Testis (tissue), 3 donors: ENCODE results near the gene C2orf68. TPM values are rescaled to one million over a fixed set of nuclear protein-coding genes. Genes with fewer than 3 reads are reported as not detected.

Source experiments
- DNase-seq: peaks from one replicate; pipeline ENCODE4 v3.0.0-alpha.2; 2019
- H3K27ac ChIP-seq, 2 donors: fragments of 200-600 bp; sonication (generic); one replicate each; pipeline ENCODE4 v1.5.1; 2019
- H3K27me3 ChIP-seq: fragments of 200-600 bp; sonication (generic); one replicate; pipeline ENCODE4 v1.5.1; 2019
- H3K36me3 ChIP-seq: fragments of 200-600 bp; sonication (generic); one replicate; pipeline ENCODE4 v1.5.1; 2017; ENCODE audit warnings: low read depth; ENCODE audit errors: missing control alignments
- H3K4me1 ChIP-seq: fragments of 200-600 bp; sonication (generic); one replicate; pipeline ENCODE4 v1.5.1; 2019
- H3K4me3 ChIP-seq, 2 donors: fragments of 200-600 bp; sonication (generic); one replicate each; pipeline ENCODE4 v1.5.1; 2017 to 2019
- H3K9me3 ChIP-seq: fragments of 200-600 bp; sonication (generic); one replicate; pipeline ENCODE4 v1.5.1; 2017
- POLR2A ChIP-seq: fragments of 450-650 bp; IDR thresholded peaks from one replicate; pipeline ENCODE4 v1.6.1; 2017; ENCODE audit warnings: antibody characterized with exemption, mild to moderate bottlenecking, moderate library complexity
- WGBS, 2 donors: methylation state at CpG; one replicate each; pipeline ENCODE4 v1.1.5; 2018; 5-methylcytosine and 5-hydroxymethylcytosine counted together
- intact Hi-C: fragments of 100-400 bp; cut with DNase I; formaldehyde crosslinking; loops from one replicate; pipeline ENCODE4 v1.15.1; 2023; ENCODE audit warnings: low total_unique reads
- polyA plus RNA-seq: library from polyadenylated mRNA; stranded (reverse); fragments of 350-450 nt; fragmentation: Illumina TruSeq; extraction: RNeasy Lipid Tissue Mini Kit (QIAGEN cat#74804); gene quantifications from one replicate; pipeline ENCODE4 v1.2.3, GENCODE V29; 2014; ENCODE audit warnings: low read depth, low replicate concordance; ENCODE audit not compliant: insufficient read depth
- total RNA-seq, 2 donors: library from RNA; depleted of rRNA; stranded (reverse); fragments of >200 nt; gene quantifications; one replicate each; pipeline ENCODE4 v1.2.3, GENCODE V29; 2016
- TF ChIP-seq, protein P1 (sequence below), 3 experiments: fragments of 450-650 bp in 2 of 3; fragments of 200-600 bp in 1 of 3; sonication (generic) in 1 of 3; IDR thresholded peaks; one replicate each; pipeline ENCODE4 v1.5.1; 2016 to 2019; ENCODE audit warnings: antibody characterized with exemption in 3 of 3, mild to moderate bottlenecking in 2 of 3, moderate library complexity in 1 of 3

The C2orf68 gene
- total and polyA plus RNA-seq, 3 donors from 2014 or later, result 22.9 to 55.7 (median 37.6) TPM

DNA sequence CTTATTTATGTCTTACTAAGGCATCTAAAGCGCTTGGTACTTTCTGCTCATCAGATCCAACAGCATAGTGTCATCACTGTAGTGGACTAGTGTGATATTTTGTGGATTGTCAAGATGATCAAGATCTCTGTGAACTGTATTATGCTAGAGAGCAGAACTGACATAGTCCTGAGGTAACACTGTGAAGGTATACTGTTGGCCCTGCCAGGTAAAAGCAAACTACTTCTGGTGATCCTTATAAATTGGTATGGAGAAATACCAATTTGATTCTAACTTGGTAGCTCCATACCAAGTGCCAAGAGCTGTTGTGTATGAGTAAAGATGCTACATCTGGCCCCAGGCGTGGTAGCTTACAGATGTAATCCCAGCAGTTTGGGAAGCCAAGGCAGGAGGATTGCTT, 40.2 kb upstream of the C2orf68 start:
- H3K9me3 ChIP-seq, result no peaks in the 10 kb centered on the region
- TF ChIP-seq, protein P1, sequence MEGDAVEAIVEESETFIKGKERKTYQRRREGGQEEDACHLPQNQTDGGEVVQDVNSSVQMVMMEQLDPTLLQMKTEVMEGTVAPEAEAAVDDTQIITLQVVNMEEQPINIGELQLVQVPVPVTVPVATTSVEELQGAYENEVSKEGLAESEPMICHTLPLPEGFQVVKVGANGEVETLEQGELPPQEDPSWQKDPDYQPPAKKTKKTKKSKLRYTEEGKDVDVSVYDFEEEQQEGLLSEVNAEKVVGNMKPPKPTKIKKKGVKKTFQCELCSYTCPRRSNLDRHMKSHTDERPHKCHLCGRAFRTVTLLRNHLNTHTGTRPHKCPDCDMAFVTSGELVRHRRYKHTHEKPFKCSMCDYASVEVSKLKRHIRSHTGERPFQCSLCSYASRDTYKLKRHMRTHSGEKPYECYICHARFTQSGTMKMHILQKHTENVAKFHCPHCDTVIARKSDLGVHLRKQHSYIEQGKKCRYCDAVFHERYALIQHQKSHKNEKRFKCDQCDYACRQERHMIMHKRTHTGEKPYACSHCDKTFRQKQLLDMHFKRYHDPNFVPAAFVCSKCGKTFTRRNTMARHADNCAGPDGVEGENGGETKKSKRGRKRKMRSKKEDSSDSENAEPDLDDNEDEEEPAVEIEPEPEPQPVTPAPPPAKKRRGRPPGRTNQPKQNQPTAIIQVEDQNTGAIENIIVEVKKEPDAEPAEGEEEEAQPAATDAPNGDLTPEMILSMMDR (IDR thresholded peaks at IDR 0.05), result no peak
- TF ChIP-seq POLR2A, result no peak
- no peaks in the 10 kb centered on the region for H3K27me3 ChIP-seq
- intact Hi-C loops, result no loop called here
- peak overlapping the region in 1 of 2 donors; percentile 37 for H3K27ac ChIP-seq
- no peak overlapping the region for H3K4me3 ChIP-seq
- no peak for DNase-seq
- H3K36me3 ChIP-seq, result no peaks in the 10 kb centered on the region
- peaks cover 8% of the 10 kb centered on the region for H3K4me1 ChIP-seq
- 100% methylated on average over 2 of the region's 2 CpGs for WGBS, 2 donors

GRCh38 chr2:85651097-85651496, 39.2 kb upstream of the C2orf68 start:
- Histone ChIP-seq H3K27me3 (no peaks in the 10 kb centered on the region), H3K27ac (no peak overlapping the region), H3K4me1 (no peaks in the 10 kb centered on the region), H3K9me3 (no peaks in the 10 kb centered on the region), H3K4me3 (no peak overlapping the region), H3K36me3 (no peaks in the 10 kb centered on the region)
- WGBS, 2 donors, result 82 to 93% methylated on average over 3 of the region's 3 CpGs
- TF ChIP-seq POLR2A, result no peak
- TF ChIP-seq, protein P1 (IDR thresholded peaks at IDR 0.05), result no peak
- DNase-seq, result no peak
- intact Hi-C loops, result no loop called here

- intact Hi-C loops, result no loop called here
- Histone ChIP-seq H3K9me3 (no peaks in the 10 kb centered on the region), H3K36me3 (no peaks in the 10 kb centered on the region), H3K4me3 (no peak overlapping the region), H3K27ac (no peak overlapping the region), H3K27me3 (no peaks in the 10 kb centered on the region), H3K4me1 (no peaks in the 10 kb centered on the region)
- 93 to 100% methylated on average over 4 of the region's 4 CpGs for WGBS, 2 donors
- DNase-seq, result no peak
- TF ChIP-seq POLR2A, result no peak
- TF ChIP-seq, protein P1 (IDR thresholded peaks at IDR 0.05), result no peak
Measured at GRCh38 chr2:85650456-85650855, 38.6 kb upstream of the C2orf68 start.

DNA sequence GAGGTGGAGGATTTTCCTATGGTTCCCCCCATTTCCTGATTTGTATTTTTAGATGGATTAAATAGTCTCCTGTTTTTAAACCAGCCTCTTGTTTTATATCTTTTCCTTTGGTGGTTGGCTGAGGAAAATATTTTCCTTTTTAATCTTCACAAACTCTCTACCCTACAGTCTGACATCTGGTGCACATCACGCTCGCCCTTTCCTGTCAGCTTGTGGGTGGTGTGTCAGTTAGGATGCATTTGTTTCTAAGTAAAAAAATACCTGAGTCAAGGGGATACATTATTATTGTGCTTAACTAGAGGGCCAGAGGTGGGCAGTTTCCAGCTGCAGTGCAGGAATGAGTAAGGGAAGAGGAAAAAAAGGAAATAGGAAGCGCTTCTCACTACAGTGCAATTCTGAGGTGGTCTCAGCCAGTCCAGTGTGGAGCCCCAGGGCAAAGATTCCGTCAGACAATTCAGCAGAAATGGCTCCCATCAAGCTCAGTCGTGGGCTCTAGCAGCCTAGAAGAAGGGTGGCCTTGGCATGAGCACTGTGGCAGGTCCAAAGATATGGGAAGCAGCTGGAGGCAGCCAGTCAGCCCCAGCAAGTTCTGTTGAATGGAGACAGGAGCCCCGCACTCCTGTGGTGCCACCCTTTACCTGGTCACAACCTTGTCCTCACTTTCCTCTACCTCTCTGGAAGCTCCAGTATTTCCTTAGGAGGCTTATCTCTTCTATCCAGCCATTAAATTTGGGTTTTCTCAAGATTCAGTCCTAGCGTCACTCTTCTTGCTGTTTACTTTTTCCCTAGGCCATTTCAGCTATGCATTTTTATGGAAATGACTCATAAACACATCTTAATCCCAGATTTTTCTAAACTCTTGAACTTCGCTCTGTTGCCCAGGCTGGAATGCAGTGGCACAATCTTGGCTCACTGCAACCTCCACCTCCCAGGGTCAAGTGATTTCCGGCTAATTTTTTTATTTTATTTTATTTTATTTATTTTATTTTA, 37.6 kb upstream of the C2orf68 start:
- H3K4me3 ChIP-seq, result no peak overlapping the region
- H3K27ac ChIP-seq, result no peak overlapping the region
- no peak for DNase-seq
- TF ChIP-seq POLR2A, result no peak
- TF ChIP-seq, protein P1 (IDR thresholded peaks at IDR 0.05), result no peak
- H3K36me3 ChIP-seq, result no peaks in the 10 kb centered on the region
- H3K4me1 ChIP-seq, result no peaks in the 10 kb centered on the region
- intact Hi-C loops, result no loop called here
- no peaks in the 10 kb centered on the region for H3K9me3 ChIP-seq
- WGBS, 2 donors, result 85 to 88% methylated on average over 9 of the region's 9 CpGs
- no peaks in the 10 kb centered on the region for H3K27me3 ChIP-seq
